Ascending aorta (tissue), 2 donors: ENCODE data around the gene PRDM13. TPM values are rescaled to one million over a fixed set of nuclear protein-coding genes. Genes with fewer than 3 reads are reported as not detected.

ENCODE experiments used
- DNase-seq, 2 donors: peaks; one replicate each; pipeline ENCODE4 v3.0.0-alpha.2; 2019; ENCODE audit warnings: low spot score in 2 of 2
- H3K27ac ChIP-seq, 2 donors: fragments of 200-600 bp; sonication (generic); one replicate each; pipeline ENCODE4 v1.5.1; 2016 to 2017; ENCODE audit warnings: mild to moderate bottlenecking in 1 of 2
- H3K27me3 ChIP-seq: fragments of 200-600 bp; sonication (generic); one replicate; pipeline ENCODE4 v1.5.1; 2017
- H3K36me3 ChIP-seq, 2 donors: fragments of 200-600 bp; sonication (generic); one replicate each; pipeline ENCODE4 v1.5.1; 2016
- H3K4me1 ChIP-seq, 2 donors: fragments of 200-600 bp; sonication (generic); one replicate each; pipeline ENCODE4 v1.5.1; 2016 to 2017; ENCODE audit warnings: mild to moderate bottlenecking in 1 of 2
- H3K4me3 ChIP-seq, 2 donors: fragments of 200-600 bp; sonication (generic); one replicate each; pipeline ENCODE4 v1.5.1; 2016 to 2017; ENCODE audit warnings: mild to moderate bottlenecking in 1 of 2
- H3K9me3 ChIP-seq, 2 donors: fragments of 200-600 bp; sonication (generic); one replicate each; pipeline ENCODE4 v1.5.1; 2016
- intact Hi-C: fragments of 100-400 bp; cut with DNase I; formaldehyde crosslinking; loops from one replicate; pipeline ENCODE4 v1.15.1; 2023
- total RNA-seq: library from RNA; depleted of rRNA; stranded (reverse); fragments of >200 nt; gene quantifications from one replicate; pipeline ENCODE4 v1.1.0, GENCODE V29; 2016
- TF ChIP-seq, protein P1 (sequence below), 3 experiments: fragments of 200-600 bp in 2 of 3; fragments of 450-650 bp in 1 of 3; sonication (generic) in 2 of 3; IDR thresholded peaks; one replicate each; pipeline ENCODE4 v1.5.1; 2016 to 2019; ENCODE audit warnings: antibody characterized with exemption in 3 of 3, mild to moderate bottlenecking in 1 of 3, moderate library complexity in 1 of 3

Gene PRDM13
- total RNA-seq, 1 donor from 2014 or later = not detected

DNA sequence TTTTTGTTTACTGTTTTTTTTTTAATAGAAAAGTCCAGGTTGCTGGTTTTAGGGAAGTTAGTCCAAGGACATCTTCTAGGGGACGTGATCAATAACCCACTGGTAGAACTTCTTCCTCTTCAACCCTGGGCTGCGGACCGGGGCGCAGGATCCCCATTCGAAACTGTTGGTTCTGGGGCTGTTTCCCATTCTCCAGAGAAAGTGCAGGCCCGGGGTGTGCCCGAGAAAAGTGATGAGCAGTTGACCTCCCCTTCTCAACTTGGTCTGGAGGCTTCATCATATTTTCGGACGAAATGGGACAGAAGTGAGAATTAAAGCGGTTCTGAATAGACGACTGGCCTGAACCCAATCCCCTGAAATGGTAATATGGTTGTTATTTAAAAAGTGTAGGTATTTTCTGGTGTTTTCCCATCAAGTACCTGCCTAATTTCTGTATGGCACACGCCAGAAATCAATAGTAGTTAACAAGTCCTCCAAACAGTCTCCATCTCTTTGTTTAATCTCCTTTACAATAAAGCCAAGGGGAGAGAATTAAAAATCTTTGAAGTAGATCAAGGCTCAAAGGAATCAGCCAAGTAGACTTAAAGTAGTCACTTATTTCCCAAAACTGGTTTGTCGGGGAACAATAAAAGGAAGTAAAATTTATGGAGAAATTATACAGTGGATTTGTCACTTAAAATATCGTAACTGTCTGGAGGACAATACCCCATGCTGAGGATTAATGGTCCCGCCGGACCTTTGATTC lies 550 bp upstream of the PRDM13 start:
- DNase-seq = no peak
- H3K4me1 ChIP-seq = peaks cover 9 to 11% of the 10 kb centered on the region in 2 donors
- TF ChIP-seq, protein P1, sequence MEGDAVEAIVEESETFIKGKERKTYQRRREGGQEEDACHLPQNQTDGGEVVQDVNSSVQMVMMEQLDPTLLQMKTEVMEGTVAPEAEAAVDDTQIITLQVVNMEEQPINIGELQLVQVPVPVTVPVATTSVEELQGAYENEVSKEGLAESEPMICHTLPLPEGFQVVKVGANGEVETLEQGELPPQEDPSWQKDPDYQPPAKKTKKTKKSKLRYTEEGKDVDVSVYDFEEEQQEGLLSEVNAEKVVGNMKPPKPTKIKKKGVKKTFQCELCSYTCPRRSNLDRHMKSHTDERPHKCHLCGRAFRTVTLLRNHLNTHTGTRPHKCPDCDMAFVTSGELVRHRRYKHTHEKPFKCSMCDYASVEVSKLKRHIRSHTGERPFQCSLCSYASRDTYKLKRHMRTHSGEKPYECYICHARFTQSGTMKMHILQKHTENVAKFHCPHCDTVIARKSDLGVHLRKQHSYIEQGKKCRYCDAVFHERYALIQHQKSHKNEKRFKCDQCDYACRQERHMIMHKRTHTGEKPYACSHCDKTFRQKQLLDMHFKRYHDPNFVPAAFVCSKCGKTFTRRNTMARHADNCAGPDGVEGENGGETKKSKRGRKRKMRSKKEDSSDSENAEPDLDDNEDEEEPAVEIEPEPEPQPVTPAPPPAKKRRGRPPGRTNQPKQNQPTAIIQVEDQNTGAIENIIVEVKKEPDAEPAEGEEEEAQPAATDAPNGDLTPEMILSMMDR (IDR thresholded peaks at IDR 0.05) = no peak
- no peak overlapping the region for H3K4me3 ChIP-seq
- H3K27me3 ChIP-seq = peaks cover 56% of the 10 kb centered on the region
- intact Hi-C loops = no loop called here
- H3K27ac ChIP-seq = no peak overlapping the region
- H3K9me3 ChIP-seq = no peaks in the 10 kb centered on the region
- no peaks in the 10 kb centered on the region for H3K36me3 ChIP-seq

DNA sequence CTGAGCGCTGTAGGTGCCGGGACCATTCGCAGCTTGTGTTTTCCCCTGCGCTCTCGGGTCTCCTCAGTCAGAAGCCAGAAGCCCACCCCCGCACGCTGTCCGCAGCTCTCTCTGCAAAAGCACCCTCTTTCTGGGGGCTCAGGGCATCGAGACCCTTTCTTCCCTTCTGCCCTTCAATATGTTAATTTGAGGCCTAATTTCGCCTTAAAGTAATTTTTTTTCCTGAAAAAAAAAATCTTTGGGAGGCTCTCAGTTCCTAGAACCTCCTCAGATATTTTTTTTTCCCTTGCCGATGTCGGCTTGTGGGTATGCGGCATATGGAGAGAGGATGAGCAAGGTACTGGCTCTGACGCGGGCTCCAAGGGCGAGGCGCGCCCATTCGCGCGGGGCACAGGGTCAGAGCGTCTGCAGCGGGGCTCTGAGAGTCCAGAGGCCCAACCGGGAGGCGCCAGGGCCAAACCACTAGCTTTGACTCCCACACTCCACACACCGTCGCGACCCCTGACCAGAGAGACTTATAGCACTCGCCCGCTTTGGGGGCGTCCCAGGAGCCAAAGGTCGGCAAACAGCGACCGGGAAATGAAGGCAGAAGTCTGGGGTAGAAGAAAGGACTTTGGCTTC lies 893 bp downstream of the PRDM13 start:
- H3K27me3 ChIP-seq = peaks cover 54% of the 10 kb centered on the region
- H3K9me3 ChIP-seq = no peaks in the 10 kb centered on the region
- H3K4me1 ChIP-seq = peaks cover 9 to 11% of the 10 kb centered on the region in 2 donors
- H3K36me3 ChIP-seq = no peaks in the 10 kb centered on the region
- no peak overlapping the region for H3K27ac ChIP-seq
- intact Hi-C loops = no loop called here
- TF ChIP-seq, protein P1 (IDR thresholded peaks at IDR 0.05) = no peak
- H3K4me3 ChIP-seq = no peak overlapping the region
- no peak for DNase-seq

DNA sequence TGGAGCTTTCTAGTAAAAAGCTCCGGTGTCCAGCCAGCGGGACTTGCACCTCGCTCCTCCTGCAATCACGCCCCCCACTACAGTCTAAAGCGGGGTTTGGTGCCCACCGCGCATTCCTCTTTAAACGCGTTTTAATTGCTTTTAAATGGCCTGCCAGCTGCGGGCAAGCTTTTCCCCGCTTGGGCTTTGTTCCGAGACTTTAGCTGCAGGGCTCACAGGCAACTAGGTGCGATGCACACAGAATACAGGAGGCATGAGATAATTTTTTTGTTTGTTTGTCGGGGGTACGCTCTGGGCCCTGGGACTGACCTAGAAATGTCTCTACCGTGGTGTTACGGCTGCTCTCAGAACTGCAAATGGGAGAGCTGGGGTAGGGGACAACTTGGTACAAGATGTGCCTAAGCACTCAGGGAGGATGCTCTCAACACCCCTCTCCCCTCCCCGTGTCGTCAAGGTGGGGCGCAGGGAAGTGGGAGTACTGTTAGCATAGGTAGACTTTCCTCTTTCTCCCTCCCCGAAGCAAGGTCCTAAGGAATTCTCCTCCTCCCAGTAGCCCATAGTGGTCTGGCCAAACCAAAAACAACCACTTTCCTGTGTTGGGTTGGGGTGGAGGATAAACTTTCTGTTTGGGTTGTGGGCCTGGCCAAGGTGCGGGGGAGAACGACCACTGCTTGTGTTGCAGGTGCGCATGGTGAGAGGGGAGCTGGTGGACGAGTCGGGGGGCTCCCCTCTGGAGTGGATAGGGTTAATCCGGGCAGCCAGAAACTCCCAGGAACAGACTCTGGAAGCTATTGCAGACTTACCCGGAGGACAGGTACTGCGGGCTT lies 1.6 kb downstream of the PRDM13 start:
- H3K27ac ChIP-seq = no peak overlapping the region
- intact Hi-C loops = no loop called here
- no peak for DNase-seq
- TF ChIP-seq, protein P1 (IDR thresholded peaks at IDR 0.05) = no peak
- H3K9me3 ChIP-seq = no peaks in the 10 kb centered on the region
- no peaks in the 10 kb centered on the region for H3K36me3 ChIP-seq
- H3K4me3 ChIP-seq = no peak overlapping the region
- peaks cover 7 to 15% of the 10 kb centered on the region in 2 donors for H3K4me1 ChIP-seq
- peaks cover 54% of the 10 kb centered on the region for H3K27me3 ChIP-seq

DNA sequence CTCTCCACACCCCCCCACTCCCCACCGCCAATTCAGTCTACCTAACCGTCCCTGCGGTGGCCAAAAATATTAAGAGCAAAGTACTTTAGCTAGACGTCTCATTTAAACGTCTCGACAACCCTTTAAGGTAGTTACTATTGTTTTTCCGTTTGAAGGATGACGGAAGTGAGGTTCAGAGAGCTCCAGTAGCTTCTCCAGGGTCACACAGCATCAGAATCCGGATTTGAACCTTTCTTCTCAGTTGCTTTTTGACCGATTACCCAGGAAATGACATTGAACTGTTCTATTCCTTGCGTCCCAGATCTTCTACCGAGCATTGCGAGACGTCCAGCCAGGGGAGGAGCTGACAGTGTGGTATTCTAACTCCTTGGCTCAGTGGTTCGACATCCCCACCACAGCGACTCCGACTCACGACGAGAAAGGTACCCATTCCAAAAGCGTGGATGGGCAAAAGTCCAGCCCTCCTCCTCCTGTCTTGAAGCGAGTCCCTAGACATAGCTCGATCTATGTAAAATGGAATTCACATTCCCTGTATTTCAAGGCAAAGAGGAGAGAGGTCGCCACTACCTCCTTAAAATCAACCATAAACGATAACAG lies 2.4 kb downstream of the PRDM13 start:
- no peak overlapping the region for H3K27ac ChIP-seq
- peaks cover 54% of the 10 kb centered on the region for H3K27me3 ChIP-seq
- no peak for DNase-seq
- H3K9me3 ChIP-seq = no peaks in the 10 kb centered on the region
- intact Hi-C loops = no loop called here
- H3K4me3 ChIP-seq = no peak overlapping the region
- peaks cover under 1 to 14% of the 10 kb centered on the region in 2 donors for H3K4me1 ChIP-seq
- TF ChIP-seq, protein P1 (IDR thresholded peaks at IDR 0.05) = no peak
- no peaks in the 10 kb centered on the region for H3K36me3 ChIP-seq

DNA sequence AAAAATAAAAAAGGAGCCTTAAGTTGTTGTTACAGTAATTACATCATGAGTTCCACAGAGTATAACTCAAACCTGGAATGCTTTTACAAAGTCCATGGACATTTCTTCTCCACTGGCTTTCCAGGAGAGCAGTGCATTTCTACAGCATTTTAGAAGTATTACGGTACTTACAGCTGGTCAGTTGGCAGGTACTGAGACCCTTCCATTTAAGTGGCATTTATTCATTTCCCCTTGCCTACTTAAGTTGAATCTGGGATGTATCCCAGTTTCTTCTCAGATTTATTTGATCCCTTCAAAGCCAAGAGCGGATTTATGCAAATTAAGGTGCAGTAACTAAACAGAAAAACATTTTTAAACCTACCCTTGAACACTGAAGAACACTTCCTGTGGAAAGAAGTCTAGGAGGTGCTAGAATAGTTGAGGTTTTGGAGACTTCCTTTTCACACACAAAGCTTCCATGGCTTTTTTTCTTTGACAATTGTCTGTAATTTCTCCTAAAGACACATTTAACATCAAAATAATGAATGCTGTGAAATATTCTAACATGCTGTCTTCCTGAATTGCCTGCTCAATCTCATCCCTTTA lies 3.4 kb downstream of the PRDM13 start:
- intact Hi-C loops = loop anchor here (10.0 kb wide), 1 partner anchor 785 kb away; no protein-coding TSS in a partner anchor
- Histone ChIP-seq H3K9me3 (no peaks in the 10 kb centered on the region), H3K36me3 (no peaks in the 10 kb centered on the region), H3K27ac (no peak overlapping the region), H3K27me3 (peaks cover 53% of the 10 kb centered on the region), H3K4me3 (no peak overlapping the region), H3K4me1 (peaks cover 6 to 15% of the 10 kb centered on the region in 2 donors)
- no peak for DNase-seq
- TF ChIP-seq, protein P1 (IDR thresholded peaks at IDR 0.05) = no peak
